Measurements from ENCODE around the gene SLC45A3.
"Not testable (repeated sequence)": the region's sequence is repeated elsewhere in the genome, so short reads cannot be mapped to it uniquely, and the experiment has no call there.

The SLC45A3 gene

DNA sequence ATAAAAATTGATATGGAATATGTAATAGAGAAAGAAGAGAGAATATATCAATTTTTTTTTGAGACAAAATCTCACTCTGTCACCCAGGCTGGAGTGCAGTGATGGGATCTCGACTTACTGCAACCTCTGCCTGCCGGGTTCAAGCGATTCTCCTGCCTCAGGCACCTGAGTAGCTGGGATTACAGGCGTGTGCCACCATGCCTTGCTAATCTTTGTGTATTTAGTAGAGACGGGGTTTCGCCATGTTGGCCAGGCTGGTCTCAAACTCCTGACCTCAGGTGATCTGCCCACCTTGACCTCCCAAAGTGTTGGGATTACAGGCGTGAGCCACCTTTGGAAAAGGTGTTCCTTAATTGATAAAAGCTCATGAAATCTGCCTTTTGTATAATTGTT, 44.2 kb downstream of the SLC45A3 start:
- DNase-seq (ENCODE audit: low spot score): not testable (repeated sequence)

DNA sequence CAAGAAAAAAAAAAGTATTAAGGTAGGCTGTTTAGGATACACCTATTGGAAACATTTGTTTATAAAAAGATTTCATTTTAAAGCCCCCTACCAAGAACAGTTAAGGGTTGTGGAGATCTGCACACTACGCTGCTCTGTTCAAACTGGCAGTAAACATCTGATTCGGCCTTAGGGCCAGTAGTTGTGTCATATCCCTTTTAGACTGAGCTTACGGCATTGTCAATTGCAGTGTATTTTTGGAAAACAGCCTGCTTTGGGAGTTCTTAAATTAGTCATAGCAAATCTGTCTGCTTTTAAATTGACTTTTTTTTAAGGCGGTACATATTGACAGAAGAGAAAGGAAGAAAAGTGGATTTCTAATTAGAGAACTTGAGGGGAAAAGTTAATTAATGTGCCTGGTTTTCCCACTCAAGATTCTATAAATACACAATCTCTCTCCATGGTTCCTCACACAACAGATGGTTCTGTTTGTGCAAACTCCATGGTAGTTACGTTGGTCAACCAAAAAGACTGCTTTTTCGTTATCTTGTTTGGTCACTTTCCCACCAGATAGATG, 46.8 kb downstream of the SLC45A3 start:
- no peak for DNase-seq (ENCODE audit: low spot score)

DNA sequence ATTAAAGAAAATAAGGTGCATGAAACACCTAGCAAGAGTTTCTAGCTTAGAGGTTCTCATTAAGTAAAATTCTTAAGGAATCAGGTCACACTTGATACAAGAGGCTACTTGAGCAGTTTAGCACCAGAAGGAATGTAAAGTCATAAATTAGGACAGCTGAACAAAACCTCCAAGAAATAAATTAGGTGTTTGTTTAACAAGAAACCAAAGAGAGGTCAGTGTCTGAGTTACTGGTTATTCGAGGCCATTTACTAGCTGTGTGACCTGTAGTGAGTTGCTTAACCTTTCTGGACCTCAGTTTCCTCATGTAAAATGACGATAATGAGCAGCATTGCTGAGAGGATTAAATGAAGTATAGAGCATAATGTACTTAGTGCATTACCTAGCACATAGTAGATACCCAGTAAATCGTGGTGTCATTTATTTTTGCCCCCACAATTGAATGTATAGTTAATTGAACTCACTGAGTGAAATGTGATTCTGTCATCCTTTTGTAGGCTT, 47.6 kb downstream of the SLC45A3 start:
- DNase-seq (ENCODE audit: low spot score): no peak

DNA sequence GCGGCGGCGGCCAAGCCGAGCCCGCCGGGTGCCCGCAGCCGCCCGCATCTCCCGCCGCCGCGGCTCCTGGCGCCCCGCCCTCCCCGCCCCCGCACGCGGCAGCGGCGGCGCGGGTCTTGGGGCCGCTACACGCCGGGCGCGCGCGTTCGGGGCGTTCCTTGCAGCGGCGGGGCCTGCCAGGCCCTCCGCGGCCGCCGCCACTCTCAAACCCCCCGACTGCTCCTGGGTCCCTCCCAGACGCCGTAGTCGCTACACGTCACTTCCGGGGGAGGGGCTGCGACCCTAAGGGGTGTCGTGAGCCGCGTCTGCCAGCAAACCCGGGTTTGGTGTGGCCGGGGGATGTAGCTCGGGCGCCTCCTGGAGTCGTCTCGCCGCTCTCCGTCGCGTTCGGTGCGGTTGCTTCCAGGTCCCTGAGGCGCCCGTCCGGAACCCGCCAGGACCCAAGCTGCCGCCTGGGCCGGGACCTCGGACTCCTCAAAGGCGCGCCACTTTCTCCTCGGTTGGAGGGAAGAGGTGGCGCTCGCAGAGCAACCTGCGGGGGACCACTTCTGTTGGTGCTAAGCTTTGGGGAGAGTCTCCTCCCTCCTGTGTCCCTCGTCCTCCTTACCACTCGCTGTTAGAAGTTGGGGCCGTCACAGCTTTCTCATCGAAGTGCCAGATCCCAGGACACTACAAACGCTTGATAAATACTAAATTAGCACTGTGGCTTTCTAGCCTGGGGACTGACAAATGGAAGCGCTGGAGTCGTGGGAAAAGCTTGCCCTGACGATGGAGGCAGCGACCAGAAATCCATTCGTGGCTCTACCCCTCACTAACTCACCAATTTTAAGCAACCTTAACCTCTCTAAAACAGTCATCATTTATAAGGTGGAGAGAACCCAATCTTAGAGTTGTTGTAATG, 48.3 kb downstream of the SLC45A3 start, which contains the start of gene ELK4:
ELK4 (minus strand) TSS at position 244 of the 901 bp plus-strand sequence. CDS start 8,129 bp downstream, outside the sequence.
- DNase-seq (ENCODE audit: low spot score): peak; percentile 93

DNA sequence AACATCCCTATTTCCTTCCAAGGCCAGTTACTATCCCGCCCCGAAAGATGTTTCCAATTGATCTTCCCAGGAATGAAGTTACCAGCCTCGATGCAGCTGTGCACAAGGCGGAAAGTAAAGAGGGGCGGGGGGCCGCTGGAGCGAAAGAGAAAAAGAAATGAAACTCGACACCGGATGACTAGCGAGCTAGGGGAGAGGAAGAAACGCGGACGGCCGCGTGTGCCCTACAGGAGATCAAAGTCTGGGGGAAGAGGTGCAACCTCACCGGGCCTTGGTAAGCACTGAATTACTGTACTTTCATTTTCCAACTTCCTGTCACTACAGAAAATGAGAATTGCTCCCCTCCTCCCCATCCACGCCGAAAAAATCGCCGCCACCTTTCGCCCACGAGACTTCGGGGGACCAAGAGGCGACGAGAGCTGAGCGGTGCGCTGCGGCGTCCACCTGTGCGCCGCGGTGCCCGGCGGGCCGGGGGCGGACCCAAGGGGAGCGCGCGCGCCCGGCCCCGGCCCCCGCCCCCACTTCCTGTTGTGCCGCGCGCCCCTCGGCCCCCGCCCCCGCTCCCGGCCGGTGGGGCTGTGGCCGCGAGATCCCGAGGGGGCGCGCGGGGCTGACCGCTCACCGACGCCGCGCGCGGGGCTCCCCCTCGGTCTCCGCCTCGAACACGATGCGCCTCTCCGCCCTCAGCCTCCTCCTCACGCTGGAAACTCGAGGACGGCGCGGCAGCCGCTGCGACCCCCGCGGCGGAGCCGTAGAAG, 49.1 kb downstream of the SLC45A3 start:
- DNase-seq (ENCODE audit: low spot score): peak; percentile 68

DNA sequence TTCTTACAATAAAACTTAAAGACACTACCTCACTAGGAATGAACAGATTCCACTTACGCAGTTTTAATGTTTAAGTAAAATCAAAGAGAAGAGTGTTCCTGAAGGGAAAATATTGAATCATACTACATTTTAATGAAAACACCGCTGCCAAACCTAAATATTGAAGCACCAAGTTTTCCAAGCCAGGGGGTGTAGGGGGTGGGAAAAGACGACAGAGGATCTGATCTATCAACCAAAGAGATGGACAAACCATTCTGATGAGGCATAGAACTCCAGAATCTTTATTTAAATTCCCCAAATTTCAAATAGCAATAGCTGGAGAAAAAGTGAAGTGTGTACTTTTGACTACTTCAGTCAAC, 49.7 kb downstream of the SLC45A3 start:
- no peak for DNase-seq (ENCODE audit: low spot score)

DNA sequence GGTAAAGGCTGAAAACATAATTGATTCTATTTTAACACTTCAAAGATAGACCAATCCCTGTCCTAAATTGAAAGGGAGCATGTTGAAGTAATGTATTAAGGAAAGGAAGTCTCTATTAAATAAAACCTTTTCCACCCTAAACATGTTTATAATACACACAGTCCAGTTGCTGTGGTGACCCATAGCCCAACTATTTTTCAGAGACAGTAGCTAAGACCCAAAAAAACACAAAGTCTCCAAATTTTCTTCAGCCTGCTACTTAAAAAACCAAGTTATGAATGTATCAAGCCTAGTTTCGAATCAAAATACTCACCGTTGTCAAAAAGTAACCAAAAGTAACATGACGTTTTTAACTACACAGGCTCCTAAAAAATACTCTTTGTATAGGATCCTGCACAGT, 50.1 kb downstream of the SLC45A3 start:
- no peak for DNase-seq (ENCODE audit: low spot score)

DNA sequence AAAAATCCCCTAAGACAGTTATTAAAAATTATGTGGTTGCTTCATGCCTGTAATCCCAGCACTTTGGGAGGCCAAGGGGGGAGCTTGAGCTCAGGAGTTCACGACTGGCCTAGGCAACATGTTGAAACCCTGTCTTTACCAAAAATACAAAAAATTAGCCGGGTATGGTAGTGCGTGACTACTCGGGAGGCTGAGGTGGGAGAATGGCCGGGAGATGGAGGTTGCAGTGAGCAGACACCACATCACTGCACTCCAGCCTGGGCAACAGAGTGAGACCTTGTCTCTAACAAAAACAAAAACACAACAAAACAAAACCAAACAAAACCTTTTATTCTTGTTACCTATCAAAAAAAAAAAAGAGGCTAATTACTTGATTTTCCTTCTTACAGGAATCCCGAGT, 50.6 kb downstream of the SLC45A3 start:
- DNase-seq (ENCODE audit: low spot score): no peak

DNA sequence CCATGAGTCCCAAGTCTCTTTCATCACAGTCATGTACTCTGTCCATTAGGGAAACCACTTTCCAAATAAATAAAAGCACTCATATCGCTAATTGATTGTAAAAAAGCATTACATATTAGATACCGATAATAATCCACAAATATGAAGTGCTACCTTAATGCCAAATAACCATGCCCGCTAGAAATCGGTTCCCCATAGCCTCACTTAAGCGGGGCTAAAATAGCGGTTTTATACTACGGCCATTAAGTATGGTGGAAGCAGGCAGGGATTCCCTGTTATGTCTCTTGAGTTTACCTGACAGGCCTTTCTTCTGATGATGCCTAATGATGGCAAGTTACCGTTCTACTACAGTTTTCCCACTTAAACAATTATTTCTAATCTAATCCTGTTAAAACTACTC, 52.4 kb downstream of the SLC45A3 start:
- DNase-seq (ENCODE audit: low spot score): no peak

DNA sequence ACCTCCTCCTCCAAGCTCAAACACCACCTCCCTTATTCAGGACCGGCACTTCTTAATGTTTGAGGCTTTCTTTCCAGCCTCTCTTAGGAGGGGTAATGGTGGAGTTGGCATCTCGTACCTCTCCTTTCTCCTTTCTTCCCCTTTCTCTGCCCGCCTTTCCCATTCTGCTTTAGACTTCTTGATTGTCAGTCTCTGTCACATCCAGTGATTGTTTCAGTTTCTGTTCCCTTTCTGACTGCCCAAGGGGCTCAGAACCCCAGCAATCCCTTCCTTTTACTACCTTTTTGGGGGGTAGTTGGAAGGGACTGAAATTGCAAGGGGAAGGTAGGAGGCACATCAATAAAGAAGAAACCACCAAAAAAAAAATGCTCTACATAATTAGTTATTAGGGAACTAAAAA, 54.1 kb downstream of the SLC45A3 start:
- DNase-seq (ENCODE audit: low spot score): no peak

DNA sequence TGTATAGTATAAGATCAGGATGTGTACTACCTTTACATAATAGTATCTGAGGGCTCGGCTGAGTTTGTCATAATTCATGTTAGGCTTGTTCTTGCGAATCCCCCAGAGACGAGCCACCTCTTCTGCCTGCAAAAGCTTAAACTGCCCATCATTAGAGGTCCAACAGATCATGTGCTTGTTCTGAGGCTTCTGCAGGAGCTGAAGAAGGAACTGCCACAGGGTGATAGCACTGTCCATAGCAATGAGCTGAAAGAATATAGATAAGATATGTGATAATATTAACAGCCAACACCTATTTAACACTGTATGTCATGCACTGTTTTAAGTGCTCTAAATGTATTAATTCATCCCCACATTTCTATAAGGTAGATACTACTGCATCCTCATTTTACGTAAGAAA, 56.7 kb downstream of the SLC45A3 start:
- no peak for DNase-seq (ENCODE audit: low spot score)

DNA sequence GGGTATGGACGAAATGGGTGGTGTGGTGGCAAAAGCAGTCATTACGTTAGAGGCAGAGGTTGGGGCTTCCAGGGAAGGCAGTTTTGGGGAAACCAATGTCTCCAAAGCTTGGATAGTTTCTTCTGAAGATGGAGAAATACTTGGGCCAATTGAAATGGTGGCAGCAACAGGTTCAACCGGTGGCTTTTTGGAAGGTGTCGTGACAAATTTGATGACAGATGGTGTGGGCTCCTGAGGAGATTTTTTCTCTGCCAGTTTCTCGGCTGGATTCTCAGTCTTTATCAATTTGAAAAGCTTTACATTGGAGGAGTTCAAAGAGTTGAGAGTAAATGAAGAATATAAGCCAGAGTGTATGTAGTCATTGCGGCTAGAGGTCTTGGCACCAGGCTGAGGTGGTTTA, 60.0 kb downstream of the SLC45A3 start:
- no peak for DNase-seq (ENCODE audit: low spot score)

DNA sequence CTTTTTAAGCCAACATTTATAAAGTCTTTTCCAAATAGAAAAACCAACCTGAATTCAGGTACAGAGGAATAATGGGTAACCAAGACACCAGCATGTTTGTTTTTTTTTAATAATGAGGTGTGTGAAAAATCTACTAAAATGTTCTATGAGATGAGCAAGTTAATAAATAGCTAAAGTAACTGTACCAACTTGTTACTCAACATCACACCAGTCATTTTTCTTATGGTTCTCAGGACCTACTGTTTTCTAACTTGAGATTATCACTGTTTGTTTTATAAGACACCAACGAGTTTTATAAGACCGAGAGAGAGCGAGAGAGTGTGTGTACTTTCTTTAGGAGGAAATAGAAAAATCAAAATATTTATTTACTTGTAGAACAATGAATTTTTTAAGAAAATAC, 60.9 kb downstream of the SLC45A3 start:
- DNase-seq (ENCODE audit: low spot score): no peak

DNA sequence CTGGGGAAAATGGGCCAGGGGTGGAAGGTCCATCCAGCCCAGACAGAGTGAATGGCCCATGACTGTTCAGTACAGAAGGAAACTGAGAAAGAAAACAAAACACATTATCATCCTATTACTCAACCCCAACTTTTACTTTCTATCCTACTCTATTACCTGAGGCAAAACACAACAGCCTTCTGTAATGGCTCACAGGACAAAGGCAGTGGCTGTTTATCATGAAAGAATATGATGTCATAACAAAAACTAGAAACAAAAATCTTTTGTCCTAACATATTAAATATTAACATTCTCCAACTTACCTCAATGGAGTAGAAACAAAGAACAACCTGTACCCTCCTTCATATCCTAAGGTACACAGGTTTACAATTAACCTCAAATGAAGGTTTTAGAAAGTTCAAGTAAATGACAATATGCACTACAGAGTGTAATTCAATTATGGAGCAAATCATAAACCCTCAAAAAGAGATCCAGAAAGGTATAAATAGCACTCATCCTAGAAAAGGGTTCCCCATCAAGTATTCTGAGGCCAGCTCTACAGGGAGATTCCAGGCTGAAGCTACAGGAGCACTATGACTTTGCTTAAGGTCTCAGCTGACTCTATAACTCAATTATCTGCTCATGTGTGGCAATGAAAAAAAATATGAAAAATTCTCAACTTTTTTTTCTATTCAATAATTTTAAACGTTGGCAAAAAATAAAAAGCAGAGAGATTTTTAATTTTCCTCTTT, 63.6 kb downstream of the SLC45A3 start:
- DNase-seq (ENCODE audit: low spot score): no peak

DNA sequence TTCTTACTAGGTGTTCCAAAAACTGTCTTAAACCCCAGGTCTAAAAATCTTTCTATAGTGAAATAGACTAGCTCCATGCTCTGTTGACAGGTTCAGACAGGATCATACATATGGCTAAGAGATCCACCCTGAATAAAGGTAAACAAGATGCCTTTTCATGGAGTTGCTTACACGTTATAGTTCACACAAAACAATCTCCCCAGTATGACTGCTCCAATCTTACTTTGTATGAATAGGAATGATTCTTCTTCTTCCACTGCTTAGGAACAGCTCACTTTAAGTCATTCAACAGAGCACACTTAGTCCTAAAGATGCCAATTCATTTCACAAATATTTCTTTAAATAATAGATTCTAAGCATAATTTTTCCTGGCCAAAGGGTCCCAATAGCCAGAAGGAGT, 64.5 kb downstream of the SLC45A3 start:
- no peak for DNase-seq (ENCODE audit: low spot score)

DNA sequence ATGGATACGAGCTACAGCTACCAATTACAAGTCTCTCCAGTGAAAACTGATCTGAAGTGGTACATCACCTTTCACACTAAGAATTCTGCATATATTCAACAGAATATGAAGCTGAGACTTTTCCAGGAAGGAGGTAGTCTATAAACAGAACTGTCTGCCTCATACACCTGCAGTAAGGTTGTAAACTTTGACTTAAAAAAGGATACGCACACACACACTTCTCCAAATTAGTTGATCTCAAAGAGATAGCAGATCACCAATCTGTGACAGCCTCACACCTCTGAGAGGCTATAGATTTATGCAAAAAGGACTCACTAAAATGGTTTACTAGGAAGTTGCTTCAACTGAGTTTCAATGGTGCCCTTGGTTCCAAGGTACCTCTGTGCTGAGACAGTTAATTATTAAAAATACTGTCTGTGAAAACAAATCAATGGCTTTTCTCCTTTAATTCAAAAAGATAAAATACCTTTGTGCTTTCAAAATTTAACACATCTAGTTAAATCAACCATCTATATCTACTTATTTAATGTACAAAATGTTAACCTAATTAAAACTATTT, 66.4 kb downstream of the SLC45A3 start:
- no peak for DNase-seq (ENCODE audit: low spot score)

DNA sequence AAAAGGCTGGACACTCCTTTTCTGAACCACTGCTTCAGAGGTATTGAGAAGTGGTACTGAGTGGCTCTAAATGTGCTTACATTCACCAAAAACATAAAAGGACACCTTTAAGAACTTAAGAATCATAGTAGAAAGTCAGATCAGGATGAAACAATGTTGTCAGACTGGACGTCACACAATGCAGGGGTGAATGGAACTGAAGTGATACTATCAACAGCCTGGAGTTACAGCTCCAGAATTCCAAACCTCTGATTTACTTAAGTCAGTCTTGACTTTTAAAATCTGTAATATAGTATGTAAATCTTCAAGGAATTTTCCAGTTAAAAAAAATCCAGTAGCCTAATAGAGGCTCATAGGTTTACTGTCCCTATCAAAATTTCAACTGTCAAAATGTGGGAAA, 67.8 kb downstream of the SLC45A3 start:
- no peak for DNase-seq (ENCODE audit: low spot score)

DNA sequence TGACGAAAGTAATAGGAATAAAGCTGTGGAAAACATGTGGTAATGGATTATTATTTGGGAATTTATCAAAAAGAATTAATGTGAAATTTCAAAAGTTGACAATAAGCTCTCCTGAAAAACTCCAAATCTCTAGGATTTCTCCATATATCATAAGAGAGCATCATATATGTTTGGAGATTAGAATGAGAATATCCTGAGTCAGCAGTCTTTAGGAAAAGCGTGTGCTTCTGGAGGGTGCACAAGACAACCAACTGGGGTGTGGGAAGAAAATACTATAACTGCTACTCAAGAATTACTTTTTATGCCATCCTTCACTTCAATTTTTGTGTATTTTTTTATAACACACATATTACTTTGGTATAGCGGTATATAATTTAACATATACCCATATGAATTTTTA, 68.2 kb downstream of the SLC45A3 start:
- no peak for DNase-seq (ENCODE audit: low spot score)

DNA sequence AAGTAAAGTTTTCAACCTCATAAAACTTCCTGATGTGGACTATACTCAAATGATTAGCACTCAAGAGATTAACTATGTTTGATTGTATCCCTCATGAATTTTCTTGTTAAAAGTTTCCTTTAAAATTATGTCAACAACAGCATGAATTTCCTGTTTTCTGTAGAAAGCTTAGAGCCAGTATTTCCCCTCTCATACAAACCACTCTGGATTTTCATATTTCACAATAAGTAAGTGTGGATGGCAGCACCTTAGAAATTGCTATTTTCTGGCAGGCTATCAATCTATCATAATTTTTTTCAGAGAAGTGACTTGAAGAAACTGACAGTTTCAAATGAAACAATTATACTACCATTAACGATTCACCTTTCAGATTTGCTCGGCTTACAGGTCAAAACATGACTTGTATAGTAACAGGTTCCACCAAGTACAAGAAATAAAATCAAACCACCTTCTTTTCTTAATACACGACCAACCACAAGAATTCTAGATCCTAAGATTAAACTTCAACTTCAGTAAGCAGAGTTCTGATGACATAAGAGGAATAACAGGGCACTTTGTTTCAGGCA, 69.3 kb downstream of the SLC45A3 start:
- no peak for DNase-seq (ENCODE audit: low spot score)

DNA sequence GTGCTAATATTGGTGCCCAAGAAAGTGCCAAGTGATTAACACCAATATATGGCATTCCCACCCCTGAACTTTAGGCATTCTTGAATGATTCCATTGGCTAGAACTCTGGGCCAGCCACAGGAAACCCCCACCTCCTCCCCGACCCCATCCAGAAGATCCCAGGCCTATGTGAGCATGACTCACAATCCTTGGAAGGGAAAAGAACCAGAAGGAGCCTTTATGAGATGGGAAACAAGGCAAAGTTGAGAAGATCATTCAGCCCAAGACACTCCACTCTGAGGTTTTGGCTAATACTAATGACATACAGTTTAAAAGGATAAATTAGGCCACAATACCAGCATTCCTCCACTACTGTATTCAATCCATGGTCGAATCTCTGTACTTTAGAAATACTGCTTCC, 70.3 kb downstream of the SLC45A3 start:
- DNase-seq (ENCODE audit: low spot score): no peak
